Neural cell (in vitro differentiated cells): Measurements from ENCODE around the gene SGPP2.

Experiments used
- EP300 ChIP-seq: fragments of 450-650 bp; conservative IDR thresholded peaks from 2 replicates; pipeline ENCODE4 v1.6.1; 2014; ENCODE audit warnings: antibody characterized with exemption, mild to moderate bottlenecking, moderate library complexity; ENCODE audit not compliant: poor library complexity, severe bottlenecking
- EZH2 ChIP-seq: fragments of 200-600, 300-800 bp; shearing (Covaris generic), sonication (generic); IDR thresholded peaks from 2 replicates; pipeline ENCODE4 v1.6.1; 2014; ENCODE audit warnings: antibody characterized with exemption, low read length, borderline replicate concordance, mild to moderate bottlenecking; ENCODE audit not compliant: insufficient read depth, poor library complexity, severe bottlenecking
- MXI1 ChIP-seq: fragments of 450-650 bp; conservative IDR thresholded peaks from 2 replicates; pipeline ENCODE4 v1.6.1; 2014; ENCODE audit warnings: antibody characterized with exemption, mild to moderate bottlenecking; ENCODE audit not compliant: poor library complexity, severe bottlenecking
- POLR2AphosphoS5 ChIP-seq: IDR thresholded peaks from 2 replicates; pipeline ENCODE4 v1.6.1; 2012
- RAD21 ChIP-seq: fragments of 450-650 bp; conservative IDR thresholded peaks from 2 replicates; pipeline ENCODE4 v1.6.1; 2014; ENCODE audit warnings: antibody characterized with exemption, mild to moderate bottlenecking, moderate library complexity
- SMC3 ChIP-seq: fragments of 450-650 bp; conservative IDR thresholded peaks from 2 replicates; pipeline ENCODE4 v1.6.1; 2014; ENCODE audit warnings: antibody characterized with exemption, mild to moderate bottlenecking, moderate library complexity; ENCODE audit not compliant: poor library complexity
- TAF1 ChIP-seq: IDR thresholded peaks from 2 replicates; pipeline ENCODE4 v1.6.1; 2012; ENCODE audit warnings: low read depth
- TF ChIP-seq, protein P1 (sequence below): IDR thresholded peaks from 2 replicates; pipeline ENCODE4 v1.6.1; 2012; ENCODE audit warnings: borderline replicate concordance
- TF ChIP-seq, protein P2 (sequence below): fragments of 450-650 bp; IDR thresholded peaks from 2 replicates; pipeline ENCODE4 v1.5.1; 2014; ENCODE audit warnings: antibody characterized with exemption, mild to moderate bottlenecking, moderate library complexity; ENCODE audit not compliant: poor library complexity, severe bottlenecking

DNA sequence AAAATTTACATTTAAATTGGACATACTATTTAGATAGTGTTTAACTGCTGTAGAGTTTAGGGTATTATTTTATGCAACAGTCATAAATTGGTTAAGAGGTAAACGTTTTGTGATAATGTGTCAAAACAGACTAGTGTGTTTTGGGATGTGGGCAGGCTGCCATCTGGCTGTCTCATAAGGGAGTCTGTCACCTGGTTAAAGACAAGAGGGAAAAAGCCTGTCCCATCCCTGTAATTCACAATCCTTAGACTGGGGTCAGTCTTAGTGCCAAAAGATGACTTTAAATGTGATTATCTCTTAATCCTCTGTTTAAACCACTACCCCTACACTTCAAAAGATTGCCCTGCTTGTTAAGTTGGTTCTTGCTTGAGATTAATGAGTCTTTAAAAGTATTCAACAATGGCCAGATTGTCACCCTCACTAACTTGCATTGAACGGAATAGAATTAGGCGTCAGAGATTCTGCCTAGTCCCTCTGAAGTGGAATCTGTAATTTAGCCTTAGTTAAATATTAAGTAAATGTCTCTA, 59.2 kb downstream of the SGPP2 start:
- TF ChIP-seq, protein P1, sequence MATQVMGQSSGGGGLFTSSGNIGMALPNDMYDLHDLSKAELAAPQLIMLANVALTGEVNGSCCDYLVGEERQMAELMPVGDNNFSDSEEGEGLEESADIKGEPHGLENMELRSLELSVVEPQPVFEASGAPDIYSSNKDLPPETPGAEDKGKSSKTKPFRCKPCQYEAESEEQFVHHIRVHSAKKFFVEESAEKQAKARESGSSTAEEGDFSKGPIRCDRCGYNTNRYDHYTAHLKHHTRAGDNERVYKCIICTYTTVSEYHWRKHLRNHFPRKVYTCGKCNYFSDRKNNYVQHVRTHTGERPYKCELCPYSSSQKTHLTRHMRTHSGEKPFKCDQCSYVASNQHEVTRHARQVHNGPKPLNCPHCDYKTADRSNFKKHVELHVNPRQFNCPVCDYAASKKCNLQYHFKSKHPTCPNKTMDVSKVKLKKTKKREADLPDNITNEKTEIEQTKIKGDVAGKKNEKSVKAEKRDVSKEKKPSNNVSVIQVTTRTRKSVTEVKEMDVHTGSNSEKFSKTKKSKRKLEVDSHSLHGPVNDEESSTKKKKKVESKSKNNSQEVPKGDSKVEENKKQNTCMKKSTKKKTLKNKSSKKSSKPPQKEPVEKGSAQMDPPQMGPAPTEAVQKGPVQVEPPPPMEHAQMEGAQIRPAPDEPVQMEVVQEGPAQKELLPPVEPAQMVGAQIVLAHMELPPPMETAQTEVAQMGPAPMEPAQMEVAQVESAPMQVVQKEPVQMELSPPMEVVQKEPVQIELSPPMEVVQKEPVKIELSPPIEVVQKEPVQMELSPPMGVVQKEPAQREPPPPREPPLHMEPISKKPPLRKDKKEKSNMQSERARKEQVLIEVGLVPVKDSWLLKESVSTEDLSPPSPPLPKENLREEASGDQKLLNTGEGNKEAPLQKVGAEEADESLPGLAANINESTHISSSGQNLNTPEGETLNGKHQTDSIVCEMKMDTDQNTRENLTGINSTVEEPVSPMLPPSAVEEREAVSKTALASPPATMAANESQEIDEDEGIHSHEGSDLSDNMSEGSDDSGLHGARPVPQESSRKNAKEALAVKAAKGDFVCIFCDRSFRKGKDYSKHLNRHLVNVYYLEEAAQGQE = no peak
- TF ChIP-seq, protein P2, sequence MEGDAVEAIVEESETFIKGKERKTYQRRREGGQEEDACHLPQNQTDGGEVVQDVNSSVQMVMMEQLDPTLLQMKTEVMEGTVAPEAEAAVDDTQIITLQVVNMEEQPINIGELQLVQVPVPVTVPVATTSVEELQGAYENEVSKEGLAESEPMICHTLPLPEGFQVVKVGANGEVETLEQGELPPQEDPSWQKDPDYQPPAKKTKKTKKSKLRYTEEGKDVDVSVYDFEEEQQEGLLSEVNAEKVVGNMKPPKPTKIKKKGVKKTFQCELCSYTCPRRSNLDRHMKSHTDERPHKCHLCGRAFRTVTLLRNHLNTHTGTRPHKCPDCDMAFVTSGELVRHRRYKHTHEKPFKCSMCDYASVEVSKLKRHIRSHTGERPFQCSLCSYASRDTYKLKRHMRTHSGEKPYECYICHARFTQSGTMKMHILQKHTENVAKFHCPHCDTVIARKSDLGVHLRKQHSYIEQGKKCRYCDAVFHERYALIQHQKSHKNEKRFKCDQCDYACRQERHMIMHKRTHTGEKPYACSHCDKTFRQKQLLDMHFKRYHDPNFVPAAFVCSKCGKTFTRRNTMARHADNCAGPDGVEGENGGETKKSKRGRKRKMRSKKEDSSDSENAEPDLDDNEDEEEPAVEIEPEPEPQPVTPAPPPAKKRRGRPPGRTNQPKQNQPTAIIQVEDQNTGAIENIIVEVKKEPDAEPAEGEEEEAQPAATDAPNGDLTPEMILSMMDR = no peak
- TF ChIP-seq SMC3 (peak; percentile 25), POLR2AphosphoS5 (no peak), TAF1 (no peak), RAD21 (peak; percentile 41), EZH2 (no peak), EP300 (no peak), MXI1 (no peak)
